Neuron (in vitro differentiated cells): Measurements from ENCODE around the gene MSL1.

Experiments
- H2AFZ ChIP-seq: one replicate; pipeline ENCODE4 v1.6.1; 2013; ENCODE audit warnings: low read depth, mild to moderate bottlenecking, inconsistent platforms, low read length, moderate library complexity
- H3K27me3 ChIP-seq: one replicate; pipeline ENCODE4 v1.6.1; 2013; ENCODE audit warnings: low read length; ENCODE audit not compliant: insufficient read depth
- H3K36me3 ChIP-seq: one replicate; pipeline ENCODE4 v1.6.1; 2013; ENCODE audit warnings: low read length; ENCODE audit not compliant: insufficient read depth
- H3K4me1 ChIP-seq: one replicate; pipeline ENCODE4 v1.6.1; 2013; ENCODE audit warnings: low read length; ENCODE audit not compliant: insufficient read depth
- H3K4me3 ChIP-seq: 2 replicates; pipeline ENCODE4 v1.5.1; 2013; ENCODE audit warnings: mild to moderate bottlenecking, low read length, moderate library complexity
- H3K9me3 ChIP-seq: one replicate; pipeline ENCODE4 v1.6.1; 2013; ENCODE audit warnings: low read length

Gene MSL1

GRCh38 chr17:40173778-40174135 lies 52.0 kb downstream of the MSL1 start:
- H3K36me3 ChIP-seq: peaks cover 65% of the 10 kb centered on the region

GRCh38 chr17:40174514-40174913 lies 52.7 kb downstream of the MSL1 start:
- no peak overlapping the region for H3K4me3 ChIP-seq
- no peak overlapping the region for H2AFZ ChIP-seq
- peaks cover 58% of the 10 kb centered on the region for H3K36me3 ChIP-seq
- no peaks in the 10 kb centered on the region for H3K9me3 ChIP-seq
- H3K4me1 ChIP-seq: peaks cover 7% of the 10 kb centered on the region
- H3K27me3 ChIP-seq: no peaks in the 10 kb centered on the region

More at GRCh38 chr17:40173778-40174135, 52.0 kb downstream of the MSL1 start:
- H3K4me1 ChIP-seq: peaks cover 7% of the 10 kb centered on the region
- no peak overlapping the region for H3K4me3 ChIP-seq
- no peaks in the 10 kb centered on the region for H3K9me3 ChIP-seq
- H3K27me3 ChIP-seq: no peaks in the 10 kb centered on the region
- no peak overlapping the region for H2AFZ ChIP-seq

GRCh38 chr17:40175928-40176753 lies 54.4 kb downstream of the MSL1 start:
- no peaks in the 10 kb centered on the region for H3K27me3 ChIP-seq
- H3K36me3 ChIP-seq: peaks cover 41% of the 10 kb centered on the region
- peaks cover 7% of the 10 kb centered on the region for H3K4me1 ChIP-seq
- no peak overlapping the region for H2AFZ ChIP-seq
- no peak overlapping the region for H3K4me3 ChIP-seq
- no peaks in the 10 kb centered on the region for H3K9me3 ChIP-seq

- H3K27me3 ChIP-seq: no peaks in the 10 kb centered on the region
- H3K36me3 ChIP-seq: peaks cover 35% of the 10 kb centered on the region
- H3K4me1 ChIP-seq: peaks cover 7% of the 10 kb centered on the region
- no peaks in the 10 kb centered on the region for H3K9me3 ChIP-seq
- no peak overlapping the region for H3K4me3 ChIP-seq
- no peak overlapping the region for H2AFZ ChIP-seq
Observed at GRCh38 chr17:40176754-40177110, 55.0 kb downstream of the MSL1 start.

- Histone ChIP-seq H3K36me3 (peaks cover 29% of the 10 kb centered on the region), H3K9me3 (no peaks in the 10 kb centered on the region), H3K4me3 (no peak within 1 kb of the TSS), H3K27me3 (no peaks in the 10 kb centered on the region), H2AFZ (no peak within 1 kb of the TSS), H3K4me1 (peaks cover 7% of the 10 kb centered on the region)
Observed at GRCh38 chr17:40177275-40177874, 55.6 kb downstream of the MSL1 start, which contains the start of gene RAPGEFL1. RAPGEFL1 (plus strand) TSS chr17:40177470; CDS start chr17:40177862, 392 bp downstream.

- peaks cover 7% of the 10 kb centered on the region for H3K4me1 ChIP-seq
- H3K9me3 ChIP-seq: no peaks in the 10 kb centered on the region
- H2AFZ ChIP-seq: no peak overlapping the region
- peaks cover 25% of the 10 kb centered on the region for H3K36me3 ChIP-seq
- no peak overlapping the region for H3K4me3 ChIP-seq
- H3K27me3 ChIP-seq: no peaks in the 10 kb centered on the region
Observed at GRCh38 chr17:40178021-40178601, 56.3 kb downstream of the MSL1 start.

GRCh38 chr17:40178660-40179059 lies 56.9 kb downstream of the MSL1 start:
- Histone ChIP-seq H3K9me3 (no peaks in the 10 kb centered on the region), H3K4me1 (peaks cover 7% of the 10 kb centered on the region), H3K4me3 (no peak overlapping the region), H2AFZ (no peak overlapping the region), H3K27me3 (no peaks in the 10 kb centered on the region), H3K36me3 (peaks cover 21% of the 10 kb centered on the region)

- no peaks in the 10 kb centered on the region for H3K4me1 ChIP-seq
- no peak overlapping the region for H3K4me3 ChIP-seq
- no peaks in the 10 kb centered on the region for H3K9me3 ChIP-seq
- peaks cover 18% of the 10 kb centered on the region for H3K36me3 ChIP-seq
- H3K27me3 ChIP-seq: no peaks in the 10 kb centered on the region
- H2AFZ ChIP-seq: no peak overlapping the region
Observed at GRCh38 chr17:40179923-40180659, 58.3 kb downstream of the MSL1 start.

GRCh38 chr17:40180694-40181093 lies 58.9 kb downstream of the MSL1 start:
- H3K27me3 ChIP-seq: no peaks in the 10 kb centered on the region
- no peaks in the 10 kb centered on the region for H3K9me3 ChIP-seq
- no peak overlapping the region for H2AFZ ChIP-seq
- no peak overlapping the region for H3K4me3 ChIP-seq
- no peaks in the 10 kb centered on the region for H3K4me1 ChIP-seq
- peaks cover 17% of the 10 kb centered on the region for H3K36me3 ChIP-seq

GRCh38 chr17:40181205-40181604 lies 59.4 kb downstream of the MSL1 start:
- H2AFZ ChIP-seq: no peak overlapping the region
- no peaks in the 10 kb centered on the region for H3K9me3 ChIP-seq
- H3K36me3 ChIP-seq: peaks cover 12% of the 10 kb centered on the region
- no peaks in the 10 kb centered on the region for H3K27me3 ChIP-seq
- no peak overlapping the region for H3K4me3 ChIP-seq
- no peaks in the 10 kb centered on the region for H3K4me1 ChIP-seq

GRCh38 chr17:40182606-40183005 lies 60.8 kb downstream of the MSL1 start:
- Histone ChIP-seq H3K36me3 (peaks cover 4% of the 10 kb centered on the region), H3K4me1 (no peaks in the 10 kb centered on the region), H2AFZ (no peak overlapping the region), H3K27me3 (no peaks in the 10 kb centered on the region), H3K4me3 (no peak overlapping the region), H3K9me3 (no peaks in the 10 kb centered on the region)
